Vagina (tissue), 2 donors: ENCODE measurements around the gene PROSER2.

Experiments used
- CTCF ChIP-seq, 3 experiments: fragments of 450-650 bp in 2 of 3; fragments of 200-600 bp in 1 of 3; sonication (generic) in 1 of 3; IDR thresholded peaks; one replicate each; pipeline ENCODE4 v1.5.1; 2017 to 2019; ENCODE audit warnings: antibody characterized with exemption in 3 of 3, mild to moderate bottlenecking in 2 of 3, moderate library complexity in 2 of 3
- POLR2AphosphoS5 ChIP-seq, 2 donors: sonication (generic); formaldehyde crosslinking; IDR thresholded peaks; one replicate each; pipeline ENCODE4 v1.9.0; 2017; ENCODE audit warnings: antibody characterized with exemption in 2 of 2, mild to moderate bottlenecking in 2 of 2, low read depth in 1 of 2; ENCODE audit not compliant: insufficient read depth in 1 of 2

GRCh38 chr10:11893749-11894278 is 70.7 kb downstream of the PROSER2 start:
- TF ChIP-seq CTCF (IDR thresholded peaks at IDR 0.05) (no peak), POLR2AphosphoS5 (IDR thresholded peaks at IDR 0.05; ENCODE audit: insufficient read depth in 1 of 2, low read depth in 1 of 2) (no peak)
